Activated CD8-positive, alpha-beta memory T cell treated with anti-CD3 and anti-CD28 coated beads for 36 hours (primary cell): ENCODE data around the gene SLC25A13. TPM values are rescaled to one million over a fixed set of nuclear protein-coding genes. Genes with fewer than 3 reads are reported as not detected.
"Not testable (repeated sequence)": the region's sequence is repeated elsewhere in the genome, so short reads cannot be mapped to it uniquely, and the experiment has no call there.

Experiments used
- CTCF ChIA-PET: fragments of 350-600 bp; sonication (Branson Sonifier 250); formaldehyde crosslinking; loops from one replicate; lab custom pipeline; 2021; ENCODE audit warnings: antibody characterized with exemption; lab: Charles Lee
- POLR2A ChIA-PET: fragments of 350-600 bp; sonication (Branson Sonifier 250); formaldehyde crosslinking; loops from one replicate; lab custom pipeline; 2021; ENCODE audit warnings: antibody characterized with exemption; lab: Charles Lee
- total RNA-seq, 2 experiments: library from RNA; stranded (reverse); gene quantifications; one replicate each; pipeline ENCODE4 v1.2.3, GENCODE V29; 2021

Gene SLC25A13
- total RNA-seq, 2 experiments from 2014 or later, result 10.9 to 12.9 TPM

DNA sequence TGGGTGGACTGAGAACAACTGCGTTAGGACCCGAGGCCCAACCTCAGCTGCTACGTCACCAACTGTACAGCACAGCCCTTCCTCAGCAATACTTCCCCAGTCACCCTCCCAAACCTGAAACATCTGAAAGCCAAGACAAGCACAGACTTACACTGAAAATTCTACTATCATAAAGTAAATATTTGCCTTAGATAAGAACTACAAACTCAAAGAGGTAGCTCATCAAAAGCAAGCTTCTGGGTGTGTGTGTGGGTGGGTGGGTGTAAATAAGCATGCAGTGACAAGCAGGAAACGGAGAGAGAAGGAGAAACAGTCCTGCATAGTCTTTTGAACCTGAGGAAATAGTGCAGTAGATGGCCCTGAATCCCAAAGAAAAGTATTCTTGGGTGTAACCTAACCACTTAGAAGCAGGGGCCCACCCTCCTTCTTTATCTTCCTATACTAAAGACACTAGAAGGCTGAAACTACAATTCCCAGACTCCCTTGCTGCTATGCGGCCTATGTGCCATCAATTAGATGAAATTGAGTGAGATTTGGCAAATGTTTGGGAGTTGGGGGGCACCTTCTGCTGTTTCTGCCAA, 18.7 kb downstream of the SLC25A13 start:
- ChIA-PET POLR2A (no interaction called here), CTCF (no interaction called here)

DNA sequence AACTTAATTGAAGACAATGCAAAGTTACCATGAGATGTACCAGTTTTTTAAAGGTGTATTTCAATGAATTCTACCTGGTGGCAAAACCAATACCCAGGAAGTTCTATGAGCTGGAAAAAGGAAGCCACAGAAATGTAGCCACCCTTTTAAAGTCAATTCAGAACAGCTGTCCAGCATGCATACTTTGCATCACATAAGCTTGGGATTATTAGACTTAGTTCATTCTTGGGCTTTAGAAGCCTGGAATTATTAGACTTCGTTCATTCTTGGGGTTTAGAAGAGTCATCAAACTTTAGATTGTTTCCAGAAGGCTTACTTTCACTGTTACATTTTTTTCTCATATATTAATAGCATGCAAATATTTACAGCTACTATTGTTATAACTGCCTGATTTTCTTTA, 20.9 kb downstream of the SLC25A13 start:
- ChIA-PET CTCF (no interaction called here), POLR2A (no interaction called here)

DNA sequence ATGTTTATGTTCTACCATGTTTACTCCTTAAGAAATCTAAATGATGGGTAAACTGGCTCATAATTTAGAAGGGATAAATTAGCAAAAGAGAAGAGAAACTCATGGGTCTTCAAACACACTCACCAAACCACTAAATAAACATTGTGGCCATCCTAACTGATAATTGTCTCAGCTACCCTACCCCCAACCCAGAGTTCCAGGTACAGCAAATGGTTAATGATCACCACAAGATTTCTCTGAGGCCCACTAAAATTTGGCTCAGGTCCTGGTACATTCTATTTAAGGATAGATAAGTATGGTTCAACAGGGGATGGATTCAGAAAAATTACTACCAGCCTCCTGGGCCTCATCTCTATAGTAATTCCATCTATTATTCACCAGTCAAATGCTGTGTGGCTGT, 21.4 kb downstream of the SLC25A13 start:
- POLR2A ChIA-PET, result no interaction called here
- CTCF ChIA-PET, result no interaction called here

DNA sequence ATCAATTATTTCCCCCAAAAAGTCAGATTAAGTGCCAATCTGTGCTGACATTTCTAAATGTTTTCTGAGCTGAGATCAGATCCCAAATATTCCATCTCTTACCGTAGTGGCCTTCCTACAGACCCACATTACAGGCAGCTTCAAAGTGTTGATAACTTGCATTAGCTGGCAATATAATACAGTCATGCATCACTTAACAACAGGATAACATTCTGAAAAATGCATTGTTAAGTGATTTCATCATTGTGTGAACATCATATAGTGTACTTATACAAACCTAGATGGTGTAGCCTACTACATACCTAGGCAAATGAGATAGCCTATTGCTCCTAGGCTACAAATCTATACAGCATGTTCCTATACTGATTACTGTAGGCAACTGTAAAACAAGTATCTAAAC, 22.4 kb downstream of the SLC25A13 start:
- ChIA-PET CTCF (no interaction called here), POLR2A (no interaction called here)

DNA sequence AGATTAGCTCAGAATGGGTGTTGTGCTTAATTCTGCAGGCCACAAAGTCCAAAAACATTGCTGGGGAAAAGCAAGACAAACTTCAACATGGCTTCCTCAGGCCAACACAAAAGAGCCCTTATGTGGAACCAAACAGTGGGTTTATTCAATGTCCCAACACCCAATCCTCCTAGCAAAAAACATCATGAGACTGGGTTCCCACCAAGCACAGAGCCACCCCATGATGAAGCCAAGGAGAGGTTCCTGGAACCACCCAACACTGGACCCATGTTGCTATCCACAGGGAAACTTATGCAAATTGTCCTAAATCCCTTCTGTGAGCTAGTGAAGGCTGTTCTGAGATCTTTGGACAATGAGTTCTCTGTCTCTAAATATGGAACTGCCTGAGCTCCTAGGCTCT, 24.0 kb downstream of the SLC25A13 start:
- ChIA-PET POLR2A (no interaction called here), CTCF (interaction anchor here (1.3 kb wide), 1 partner anchor 8 kb away, joined by 4 read pairs; no protein-coding TSS in a partner anchor)

DNA sequence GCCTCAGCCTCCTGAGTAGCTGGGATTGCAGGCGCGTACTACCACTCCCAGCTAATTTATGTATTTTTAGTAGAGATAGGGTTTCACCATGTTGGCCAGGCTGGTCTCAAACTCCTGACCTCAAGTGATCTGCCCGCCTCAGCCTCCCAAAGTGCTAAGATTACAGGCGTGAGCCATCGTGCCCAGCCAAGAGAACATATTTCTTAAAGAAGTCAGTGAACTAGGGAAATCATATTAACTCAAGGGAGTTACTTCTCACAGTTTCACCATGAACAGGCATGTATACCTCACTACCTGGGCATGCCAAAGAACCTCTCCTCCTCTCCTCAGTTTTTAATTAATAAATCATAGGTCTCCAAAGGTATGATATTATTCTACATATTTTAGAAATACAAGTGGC, 24.5 kb downstream of the SLC25A13 start:
- POLR2A ChIA-PET, result not testable (repeated sequence)
- CTCF ChIA-PET, result interaction anchor here (1.3 kb wide), 1 partner anchor 9 kb away, joined by 4 read pairs; no protein-coding TSS in a partner anchor

DNA sequence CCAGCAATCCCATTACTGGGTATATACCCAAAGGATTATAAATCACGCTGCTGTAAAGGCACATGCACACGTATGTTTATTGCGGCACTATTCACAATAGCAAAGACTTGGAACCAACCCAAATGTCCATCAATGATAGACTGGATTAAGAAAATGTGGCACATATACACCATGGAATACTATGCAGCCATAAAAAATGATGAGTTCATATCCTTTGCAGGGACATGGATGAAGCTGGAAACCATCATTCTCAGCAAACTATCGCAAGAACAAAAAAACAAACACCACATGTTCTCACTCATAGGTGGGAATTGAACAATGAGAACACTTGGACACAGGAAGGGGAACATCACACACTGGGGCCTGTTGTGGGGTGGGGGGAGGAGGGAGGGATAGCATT, 28.0 kb downstream of the SLC25A13 start:
- POLR2A ChIA-PET, CTCF ChIA-PET: not testable (repeated sequence)

DNA sequence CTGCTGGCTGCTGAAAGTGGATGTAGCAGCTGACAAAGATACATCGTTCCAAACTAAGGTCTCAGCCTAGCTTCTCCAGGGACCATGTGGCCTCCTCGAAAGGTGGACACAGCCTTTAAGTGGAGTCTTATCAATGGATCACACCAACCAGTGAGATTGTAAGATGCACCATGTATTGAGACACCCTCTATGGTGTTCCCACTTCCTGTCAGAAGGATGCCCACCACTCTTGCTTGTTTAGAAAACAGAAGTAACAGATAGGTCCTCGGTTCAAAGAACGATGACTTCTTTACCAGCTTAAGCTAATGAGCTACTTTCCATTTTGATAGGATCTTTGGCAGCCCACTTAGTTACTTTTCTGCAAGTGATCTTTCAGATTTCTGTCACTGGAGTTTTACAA, 34.3 kb downstream of the SLC25A13 start:
- POLR2A ChIA-PET, result no interaction called here
- CTCF ChIA-PET, result interaction anchor here (1.2 kb wide), 1 partner anchor 18 kb away, joined by 3 read pairs; no protein-coding TSS in a partner anchor

DNA sequence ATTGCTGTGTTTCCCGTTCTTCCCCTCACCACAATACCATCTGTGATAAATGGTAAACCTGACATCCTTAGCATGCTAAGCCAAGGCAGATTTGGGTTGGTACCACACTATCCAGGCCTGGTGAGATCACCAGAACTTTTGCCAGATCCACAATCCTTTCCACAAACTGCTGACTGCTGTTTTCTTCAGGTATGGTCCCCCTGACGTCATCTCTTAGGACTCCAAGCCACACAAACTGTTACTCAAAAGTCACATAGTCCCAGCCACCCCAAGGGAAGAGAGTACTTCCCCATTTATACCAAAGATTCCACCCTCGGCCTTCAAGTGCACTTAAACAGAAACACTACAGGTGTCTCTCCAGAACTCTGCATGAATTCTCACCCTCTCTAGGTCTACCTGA, 34.8 kb downstream of the SLC25A13 start:
- ChIA-PET POLR2A (no interaction called here), CTCF (interaction anchor here (1.2 kb wide), 1 partner anchor 19 kb away, joined by 3 read pairs; no protein-coding TSS in a partner anchor)

DNA sequence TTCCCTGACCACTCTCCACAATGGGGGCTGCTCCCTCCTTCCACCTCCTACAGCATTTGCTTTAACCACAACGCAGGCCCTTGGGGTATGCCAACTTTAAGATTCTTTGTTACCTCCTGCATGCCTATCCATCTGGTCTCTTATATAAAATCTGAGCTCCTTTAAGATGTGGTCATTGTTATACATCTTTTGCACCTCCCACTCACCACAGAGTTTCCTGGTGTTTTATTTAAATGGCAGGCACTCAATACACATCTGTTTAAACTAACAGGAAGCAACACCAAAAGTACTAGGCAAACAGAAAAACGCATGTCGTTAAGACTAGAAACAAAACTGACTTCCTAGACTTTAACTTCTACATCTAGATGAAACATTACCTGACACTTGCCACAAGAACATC, 36.3 kb downstream of the SLC25A13 start:
- POLR2A ChIA-PET, result no interaction called here

DNA sequence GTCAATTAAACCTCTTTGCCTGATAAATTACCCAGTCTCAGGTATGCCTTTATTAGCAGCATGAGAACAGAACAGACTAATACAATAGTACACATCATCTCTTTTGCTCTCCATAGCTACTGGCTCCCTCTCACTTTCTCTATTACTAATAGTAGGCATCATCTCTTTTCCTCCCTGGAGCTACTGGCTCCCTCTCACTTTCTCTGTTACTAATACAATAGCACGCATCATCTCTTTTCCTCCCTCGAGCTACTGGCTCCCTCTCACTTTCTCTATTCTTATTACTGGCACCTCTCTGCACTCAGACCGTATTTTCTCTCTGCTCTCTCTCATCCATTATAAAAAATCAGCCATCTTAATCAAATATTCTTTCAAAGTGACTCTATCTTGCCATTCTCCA, 37.1 kb downstream of the SLC25A13 start:
- ChIA-PET CTCF (no interaction called here), POLR2A (no interaction called here)

More for the DNA sequence above, 36.3 kb downstream of the SLC25A13 start:
- CTCF ChIA-PET, result interaction anchor here (0.7 kb wide), 1 partner anchor 128 kb away, joined by 4 read pairs; no protein-coding TSS in a partner anchor

DNA sequence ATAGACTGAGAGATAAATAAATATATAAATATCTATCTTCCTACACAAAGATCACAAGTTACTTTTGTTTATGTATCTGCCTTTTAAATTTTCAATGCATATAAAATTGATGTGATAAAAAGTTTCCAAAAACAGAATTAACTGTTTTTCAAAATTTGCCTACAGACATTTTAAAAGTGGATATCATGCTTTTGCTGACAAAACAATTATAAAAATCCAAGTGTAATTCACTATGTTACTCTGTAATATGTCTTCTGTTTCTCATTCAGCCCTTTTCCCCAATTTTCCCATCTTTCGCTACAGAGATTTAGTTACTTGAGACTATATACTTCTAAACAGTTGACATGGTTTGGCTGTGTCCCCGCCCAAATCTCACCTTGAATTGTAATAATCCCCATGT, 37.7 kb downstream of the SLC25A13 start:
- POLR2A ChIA-PET, result no interaction called here

DNA sequence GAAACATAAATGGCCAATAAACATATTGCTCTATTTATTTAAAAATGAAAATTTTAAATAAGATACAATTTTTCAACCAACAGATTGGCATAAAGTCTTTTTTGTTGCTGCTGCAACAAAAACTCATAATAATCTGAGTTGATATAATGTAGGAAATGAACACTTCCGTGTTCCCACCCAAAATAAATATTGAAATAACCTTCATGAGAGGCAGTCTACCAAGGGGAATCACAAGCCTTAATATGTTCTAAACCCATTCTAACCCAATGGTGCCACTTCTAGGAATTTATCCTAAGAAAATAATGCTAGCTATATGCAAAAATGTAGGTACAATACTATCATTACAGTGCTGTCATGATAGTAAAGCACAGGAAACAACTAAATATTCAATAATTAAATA, 39.1 kb downstream of the SLC25A13 start:
- ChIA-PET POLR2A (no interaction called here), CTCF (no interaction called here)

More for the DNA sequence above, 37.7 kb downstream of the SLC25A13 start:
- CTCF ChIA-PET, result no interaction called here

DNA sequence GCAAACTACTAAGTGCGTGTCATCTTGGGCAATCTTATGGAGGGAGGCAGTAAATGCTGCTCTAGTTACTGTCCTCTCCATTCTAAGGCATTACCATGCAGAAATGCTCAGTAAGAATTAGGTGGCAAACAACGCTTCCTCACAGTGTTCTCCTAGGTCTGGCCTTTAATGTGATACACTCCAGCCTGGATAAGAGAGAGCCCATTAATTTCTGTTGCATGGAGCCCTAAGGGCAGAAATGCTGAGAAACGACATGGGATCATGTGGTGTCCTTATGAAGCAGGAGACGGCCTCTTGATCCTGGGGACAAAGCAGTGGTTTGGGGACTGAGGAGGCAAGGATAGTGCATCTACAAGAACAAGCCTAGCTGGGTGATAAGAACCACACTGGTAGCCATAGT, 44.0 kb downstream of the SLC25A13 start:
- CTCF ChIA-PET, result no interaction called here
- POLR2A ChIA-PET, result no interaction called here

DNA sequence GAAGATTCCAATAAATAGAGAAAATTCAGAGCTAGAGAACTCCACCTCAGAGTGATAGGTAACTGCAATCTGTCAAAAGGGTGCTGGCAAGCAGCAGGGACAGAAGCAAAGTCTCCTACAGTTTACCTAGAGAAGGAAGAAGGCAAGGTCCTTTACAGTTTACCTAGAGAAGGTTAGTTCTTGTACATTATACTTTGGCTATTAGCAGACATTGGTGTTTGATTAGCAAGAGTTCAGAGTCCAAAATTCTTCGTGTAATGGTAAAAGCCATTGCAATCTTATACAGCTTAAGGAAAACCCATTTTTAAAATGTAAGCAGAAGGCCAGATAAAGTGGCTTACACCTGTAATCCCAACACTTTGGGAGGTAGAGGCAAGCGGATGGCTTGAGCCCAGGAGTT, 45.9 kb downstream of the SLC25A13 start:
- CTCF ChIA-PET, result no interaction called here
- POLR2A ChIA-PET, result no interaction called here

DNA sequence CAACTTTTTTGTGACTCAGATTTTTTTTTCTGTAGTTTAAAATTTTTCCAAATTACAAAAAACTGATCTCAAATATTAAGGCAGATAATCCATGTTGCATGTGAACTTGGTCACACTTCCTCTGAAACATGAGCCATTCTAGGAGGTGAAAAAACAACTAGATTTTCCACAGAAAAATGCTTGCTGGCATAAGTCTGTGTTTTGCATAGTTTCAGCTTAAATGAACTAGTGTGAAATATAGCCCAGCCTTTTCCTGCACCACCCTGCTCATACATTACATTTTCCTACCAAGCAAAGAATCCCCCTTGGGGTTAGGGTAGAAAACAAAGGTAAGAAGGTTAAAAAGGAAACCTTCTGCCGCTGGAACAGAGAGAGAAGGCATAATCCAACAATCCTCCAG, 48.2 kb downstream of the SLC25A13 start:
- POLR2A ChIA-PET, result no interaction called here

DNA sequence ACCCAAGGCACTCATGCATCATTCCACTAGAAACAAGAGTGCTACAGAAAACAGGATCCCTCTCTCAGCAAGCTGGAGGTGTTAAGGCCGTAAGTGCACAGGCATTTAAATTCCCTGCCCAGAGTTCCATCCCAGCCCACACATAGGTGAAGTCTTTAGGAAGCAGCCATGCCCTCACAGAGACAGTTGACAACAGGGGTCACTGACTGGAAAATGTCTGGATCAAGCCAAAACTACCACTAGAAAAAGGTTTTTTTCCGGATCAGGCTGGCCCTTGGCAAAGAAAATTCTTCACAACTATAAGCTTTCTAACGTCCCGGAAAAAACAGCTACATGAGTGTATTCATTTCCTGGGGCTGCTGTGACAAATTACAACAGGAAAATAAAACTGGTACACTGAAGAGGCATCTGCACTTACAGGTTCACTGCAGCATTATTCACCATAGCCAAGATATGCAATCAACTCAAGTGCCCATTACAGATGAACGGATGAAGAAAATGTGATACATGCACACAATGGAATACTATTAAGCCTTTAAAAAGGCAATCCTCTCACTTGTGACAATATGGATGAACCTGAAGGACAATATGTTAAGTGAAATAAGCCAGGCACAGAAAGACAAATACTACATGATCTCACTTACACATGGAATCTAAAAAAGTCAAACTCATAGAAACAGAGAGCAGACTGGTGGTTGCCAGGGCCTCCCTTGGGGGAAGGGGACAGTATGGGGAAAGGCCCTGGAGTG, 52.5 kb downstream of the SLC25A13 start:
- CTCF ChIA-PET, result no interaction called here
- POLR2A ChIA-PET, result no interaction called here

More for the DNA sequence above, 48.2 kb downstream of the SLC25A13 start:
- CTCF ChIA-PET, result no interaction called here

DNA sequence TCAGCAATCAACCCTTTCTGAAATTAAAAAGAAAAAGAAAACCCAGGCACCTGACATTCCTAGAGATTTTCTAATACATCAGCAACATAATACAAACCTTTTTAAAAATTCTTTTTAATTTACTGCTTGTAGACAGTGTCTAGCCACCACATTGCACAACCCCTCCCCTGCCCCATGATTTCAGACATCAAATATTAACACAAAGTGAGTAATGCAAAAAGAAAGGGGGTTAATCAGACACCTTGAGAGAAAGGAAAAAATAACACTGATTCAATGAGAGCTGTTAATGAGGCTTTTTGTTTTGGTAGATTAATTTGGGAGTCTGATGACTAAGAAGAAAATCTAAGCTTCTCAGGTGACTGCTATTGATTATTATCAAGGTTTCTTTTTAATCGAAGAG, 55.3 kb downstream of the SLC25A13 start:
- ChIA-PET CTCF (no interaction called here), POLR2A (no interaction called here)

DNA sequence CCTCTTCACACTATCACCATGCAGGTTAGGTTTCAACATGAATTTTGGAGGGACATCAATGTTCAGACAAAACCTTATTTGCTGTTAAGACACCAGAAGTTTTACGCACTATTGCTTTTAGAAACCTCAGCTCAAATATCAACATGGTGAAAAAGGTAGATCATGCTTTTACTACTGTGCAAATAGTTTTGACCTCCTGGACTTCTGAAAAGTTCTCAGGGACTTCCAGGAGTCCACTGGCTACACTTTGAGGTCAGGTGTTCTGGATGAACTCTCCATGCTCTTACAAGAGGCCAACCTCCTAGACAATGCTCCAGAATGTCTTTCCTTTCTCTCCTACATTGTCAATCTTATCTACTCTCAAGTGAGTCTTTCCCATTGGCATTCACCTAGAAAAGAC, 55.9 kb downstream of the SLC25A13 start:
- ChIA-PET POLR2A (no interaction called here), CTCF (no interaction called here)

DNA sequence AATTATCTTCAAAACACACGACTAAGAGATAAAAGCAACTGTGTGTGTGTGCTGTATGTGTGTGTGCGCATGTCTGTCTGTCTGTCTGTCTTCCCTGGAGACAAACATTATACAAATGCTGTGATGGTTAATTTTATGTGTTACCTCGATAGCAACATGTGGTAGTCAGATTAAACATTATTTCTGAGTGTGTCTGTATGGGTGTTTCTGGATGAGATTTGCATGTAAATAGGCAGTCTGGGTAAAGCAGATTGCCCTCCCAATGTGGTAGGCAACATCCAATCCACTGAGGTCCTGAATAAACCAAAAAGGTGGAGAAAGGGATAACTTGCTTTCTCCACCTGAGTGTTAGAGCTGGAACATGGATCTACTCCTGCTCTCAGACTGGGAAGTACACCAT, 67.9 kb downstream of the SLC25A13 start:
- POLR2A ChIA-PET, result no interaction called here

DNA sequence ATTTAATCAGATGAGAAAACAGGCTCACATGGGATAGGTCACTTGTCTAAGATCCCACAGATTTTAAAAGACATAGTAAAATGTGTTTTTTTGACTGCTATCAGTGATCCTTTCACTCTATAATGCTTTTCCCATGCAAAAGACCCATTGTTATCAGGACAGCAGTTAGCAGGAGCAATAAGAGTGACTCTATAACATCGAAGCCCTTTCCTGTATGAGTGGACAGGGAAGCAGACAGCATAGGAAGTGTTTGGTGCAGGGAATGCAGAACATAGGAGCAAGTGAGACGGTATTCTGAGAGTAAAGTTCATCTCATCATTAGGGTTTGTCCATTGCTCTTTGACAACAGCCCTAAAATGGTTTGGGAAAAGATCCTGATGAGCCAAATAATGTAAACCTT, 68.5 kb downstream of the SLC25A13 start:
- ChIA-PET CTCF (no interaction called here), POLR2A (no interaction called here)

More for the DNA sequence above, 67.9 kb downstream of the SLC25A13 start:
- CTCF ChIA-PET, result no interaction called here
